ENCODE results near the gene KCNAB1. TPM values are rescaled to one million over a fixed set of nuclear protein-coding genes. Genes with fewer than 3 reads are reported as not detected.

The KCNAB1 gene
- total and polyA plus RNA-seq, 2 of the 8 experiments (the other 6 are each of a cell fraction or from before 2014, with no cell fraction given) = 0.51 to 2.3 TPM

GRCh38 chr3:156274791-156275190, 154.4 kb downstream of the KCNAB1 start:
- Histone ChIP-seq H3K27ac (ENCODE audit: low read depth, low read length) (no peak overlapping the region), H2BK5ac (ENCODE audit: low read depth, low read length) (no peak overlapping the region), H3K27me3 (replicated peaks in 1 of 4; ENCODE audit: control insufficient read depth in 3 of 4, extremely low read depth in 1 of 4, insufficient read depth in 3 of 4, low read length in 3 of 4) (no peaks in the 10 kb centered on the region), H3K56ac (replicated peaks; ENCODE audit: insufficient read length, low read depth, low read length) (no peak overlapping the region), H3K14ac (ENCODE audit: insufficient read length) (no peak overlapping the region), H3K9ac (replicated peaks in 1 of 4; ENCODE audit: extremely low read depth in 1 of 4, low read depth in 3 of 4, low read length in 3 of 4) (no peak overlapping the region), H4K8ac (ENCODE audit: extremely low read depth, insufficient read depth, low read length) (no peak overlapping the region), H4K91ac (replicated peaks; ENCODE audit: insufficient read length, low read length) (no peak overlapping the region), H2BK15ac (ENCODE audit: low read length) (no peak overlapping the region), H3K79me1 (ENCODE audit: low read depth, low read length) (no peaks in the 10 kb centered on the region), H3K4me1 (replicated peaks in 1 of 4; ENCODE audit: control insufficient read depth in 3 of 4, insufficient read depth in 4 of 4, low read length in 3 of 4) (no peaks in the 10 kb centered on the region), H3K36me3 (ENCODE audit: control insufficient read depth in 2 of 4, insufficient read depth in 4 of 4, low read length in 3 of 4) (no peaks in the 10 kb centered on the region), H3K18ac (ENCODE audit: extremely low read depth, low read length) (no peak overlapping the region), H3K9me3 (ENCODE audit: insufficient read depth in 2 of 2, low read depth in 1 of 2, low read length in 1 of 2) (no peaks in the 10 kb centered on the region), H3K4me3 (ENCODE audit: extremely low read depth in 1 of 4, insufficient read depth in 2 of 4, low read depth in 3 of 4, low read length in 4 of 4) (no peak overlapping the region), H3K23ac (ENCODE audit: insufficient read length) (no peak overlapping the region), H3K79me2 (ENCODE audit: control insufficient read depth in 1 of 2, insufficient read depth in 2 of 2, low read length in 2 of 2) (no peaks in the 10 kb centered on the region), H2BK20ac (ENCODE audit: low read length) (no peak overlapping the region), H2BK120ac (replicated peaks; ENCODE audit: low read depth, low read length) (no peak overlapping the region), H3K23me2 (ENCODE audit: low read depth, low read length) (no peaks in the 10 kb centered on the region), H2AK5ac (ENCODE audit: low read depth, low read length) (no peak overlapping the region), H4K20me1 (replicated peaks in 1 of 2; ENCODE audit: control insufficient read depth in 1 of 2, insufficient read depth in 2 of 2, low read length in 2 of 2) (no peaks in the 10 kb centered on the region), H2BK12ac (ENCODE audit: low read depth, low read length) (no peak overlapping the region), H3K4me2 (ENCODE audit: insufficient read depth in 1 of 2, low read depth in 2 of 2, low read length in 2 of 2) (no peak overlapping the region), H3K4ac (replicated peaks; ENCODE audit: insufficient read length, low read depth, low read length) (no peak overlapping the region), H4K5ac (ENCODE audit: insufficient read length, low read depth, low read length) (no peak overlapping the region), H2AFZ (ENCODE audit: low read length) (no peak overlapping the region)
- FAIRE-seq (peak; percentile 39), DNase-seq (ENCODE audit: low read depth in 1 of 2, low spot score in 2 of 2) (no peak)
- TF ChIP-seq JUN (IDR thresholded peaks at IDR 0.05; ENCODE audit: low read depth, low read length) (no peak), TCF12 (IDR thresholded peaks at IDR 0.05; ENCODE audit: low read depth, low read length) (no peak), HDAC2 (IDR thresholded peaks at IDR 0.05; ENCODE audit: borderline replicate concordance in 1 of 2, low read depth in 2 of 2, low read length in 2 of 2) (no peak), CHD2 (IDR thresholded peaks at IDR 0.05; ENCODE audit: low read length) (no peak)
- ChIA-PET POLR2A (ENCODE audit: partially characterized antibody) (no interaction called here), CTCF (ENCODE audit: partially characterized antibody) (interaction anchor here (1.5 kb wide), 1 partner anchor 241 kb away, joined by 3 read pairs; no protein-coding TSS in a partner anchor)
- WGBS, 2 experiments (ENCODE audit: extremely low coverage in 1 of 2, insufficient coverage in 1 of 2, insufficient read length in 1 of 2, insufficient replicate concordance in 2 of 2, low coverage in 1 of 2, low lambda C conversion rate in 2 of 2, missing lambda C conversion rate in 1 of 2) = 93% methylated on average over 2 of the region's 2 CpGs; no CpG with 5 or more reads in 1 of the 2 experiments

Measured in H1 (cell line).